Measurements from ENCODE around the gene PRR20G.

DNA sequence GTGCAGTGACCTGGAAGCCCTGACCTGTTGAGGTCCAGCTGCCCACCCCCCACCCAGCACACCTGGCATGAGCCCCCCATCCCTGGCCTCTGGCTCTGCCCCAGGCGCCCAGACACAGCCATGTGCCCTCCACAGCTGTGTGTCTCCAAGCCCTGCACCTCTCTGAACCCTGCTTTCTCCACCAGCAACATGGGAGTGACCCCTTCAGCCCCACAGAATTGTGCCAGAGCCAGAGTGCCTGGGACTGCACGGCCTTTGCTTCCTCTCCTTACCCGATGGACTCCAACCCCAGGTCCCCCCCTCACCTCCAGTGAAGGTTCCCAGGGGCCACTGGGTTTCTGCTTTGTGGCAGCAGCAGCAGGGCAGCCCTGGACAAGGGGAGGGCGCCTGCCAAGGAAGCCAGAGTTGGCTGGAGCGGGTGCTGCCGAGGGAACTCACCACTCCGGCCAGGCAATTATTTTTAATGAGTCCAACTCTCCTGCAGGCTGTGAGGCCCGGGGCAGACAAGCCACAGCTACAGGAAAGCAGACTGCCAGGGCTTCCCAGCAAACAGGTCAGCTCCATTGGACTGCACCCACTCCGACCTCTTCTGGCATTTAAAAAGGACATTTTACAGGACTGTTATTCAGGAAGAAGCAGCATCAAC lies 24.1 kb downstream of the PRR20G start:
- TF ChIP-seq, protein P1, sequence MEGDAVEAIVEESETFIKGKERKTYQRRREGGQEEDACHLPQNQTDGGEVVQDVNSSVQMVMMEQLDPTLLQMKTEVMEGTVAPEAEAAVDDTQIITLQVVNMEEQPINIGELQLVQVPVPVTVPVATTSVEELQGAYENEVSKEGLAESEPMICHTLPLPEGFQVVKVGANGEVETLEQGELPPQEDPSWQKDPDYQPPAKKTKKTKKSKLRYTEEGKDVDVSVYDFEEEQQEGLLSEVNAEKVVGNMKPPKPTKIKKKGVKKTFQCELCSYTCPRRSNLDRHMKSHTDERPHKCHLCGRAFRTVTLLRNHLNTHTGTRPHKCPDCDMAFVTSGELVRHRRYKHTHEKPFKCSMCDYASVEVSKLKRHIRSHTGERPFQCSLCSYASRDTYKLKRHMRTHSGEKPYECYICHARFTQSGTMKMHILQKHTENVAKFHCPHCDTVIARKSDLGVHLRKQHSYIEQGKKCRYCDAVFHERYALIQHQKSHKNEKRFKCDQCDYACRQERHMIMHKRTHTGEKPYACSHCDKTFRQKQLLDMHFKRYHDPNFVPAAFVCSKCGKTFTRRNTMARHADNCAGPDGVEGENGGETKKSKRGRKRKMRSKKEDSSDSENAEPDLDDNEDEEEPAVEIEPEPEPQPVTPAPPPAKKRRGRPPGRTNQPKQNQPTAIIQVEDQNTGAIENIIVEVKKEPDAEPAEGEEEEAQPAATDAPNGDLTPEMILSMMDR (conservative IDR thresholded peaks at IDR 0.05), result no peak
- TF ChIP-seq EZH2 (IDR thresholded peaks at IDR 0.05; ENCODE audit: low read depth), result no peak

Measured in PC-9 (cell line).